Skin epidermis (tissue), 12 donors: Measurements from ENCODE around the gene COL4A2.
A peak's percentile ranks its signal among the peaks of the same experiment; 100 is the strongest.

Experiments used
- H3K27ac ChIP-seq, 21 experiments: fragments of 200-600 bp; sonication (generic) in 11 of 21; one replicate each; pipeline ENCODE4 v1.5.0; 2020; ENCODE audit warnings: mild to moderate bottlenecking in 3 of 21, inconsistent platforms in 2 of 21, moderate library complexity in 2 of 21
- H3K4me3 ChIP-seq, 7 experiments: fragments of 200-600 bp; sonication (generic) in 2 of 7; one replicate each; pipeline ENCODE4 v1.5.0; 2020; ENCODE audit warnings: inconsistent platforms in 2 of 7, mild to moderate bottlenecking in 2 of 7, moderate library complexity in 1 of 7

COL4A2 gene

GRCh38 chr13:110546378-110546777 lies 239.3 kb downstream of the COL4A2 start:
- H3K4me3 ChIP-seq: no peak overlapping the region
- H3K27ac ChIP-seq: no peak overlapping the region

GRCh38 chr13:110546926-110547325 lies 239.8 kb downstream of the COL4A2 start:
- Histone ChIP-seq H3K27ac (no peak overlapping the region), H3K4me3 (no peak overlapping the region)

DNA sequence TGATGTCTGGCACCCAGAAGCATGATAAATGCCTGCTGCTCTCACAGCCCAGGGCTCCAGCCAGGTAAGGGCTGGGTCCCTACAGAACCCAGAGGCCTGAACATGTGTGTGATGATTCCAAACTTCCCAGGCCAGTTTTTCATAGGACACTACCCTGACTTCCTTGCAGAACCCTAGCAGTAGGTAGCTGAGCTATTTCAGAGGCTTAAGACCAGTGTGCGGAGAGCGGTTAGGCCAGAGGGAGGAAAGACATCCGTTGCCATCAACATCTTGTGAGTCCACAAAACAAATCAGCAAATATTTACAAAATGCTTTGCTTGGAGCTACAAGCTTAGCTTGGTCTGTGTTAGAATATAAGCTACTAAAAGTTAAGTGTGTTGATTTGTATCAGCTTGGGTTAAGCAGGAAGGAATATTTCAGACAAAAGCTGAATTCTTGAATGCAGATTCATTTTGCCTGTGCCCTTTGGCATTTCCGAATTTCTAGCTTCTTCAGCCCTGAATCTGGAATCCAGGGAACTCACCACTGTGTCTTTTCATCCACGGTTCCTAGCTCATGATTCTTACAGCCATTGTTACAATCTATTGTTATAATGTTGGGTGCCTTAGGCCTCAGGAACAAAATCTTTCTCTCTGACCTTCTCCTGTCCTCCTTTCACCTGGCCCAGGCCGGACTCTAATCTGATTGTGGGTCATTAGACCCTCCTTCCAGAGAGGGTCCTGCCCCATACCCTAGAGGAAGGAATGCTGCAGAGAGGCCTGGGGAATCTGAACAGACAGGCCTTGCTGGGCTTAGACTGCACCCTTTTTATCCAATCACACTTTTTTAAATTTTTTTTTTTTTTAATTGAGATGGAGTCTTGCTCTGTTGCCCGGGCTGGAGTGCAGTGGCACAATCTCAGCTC lies 242.1 kb downstream of the COL4A2 start:
- H3K27ac ChIP-seq: no peak overlapping the region
- no peak overlapping the region for H3K4me3 ChIP-seq

GRCh38 chr13:110549795-110550160 lies 242.7 kb downstream of the COL4A2 start:
- H3K4me3 ChIP-seq: no peak overlapping the region
- H3K27ac ChIP-seq: no peak overlapping the region

DNA sequence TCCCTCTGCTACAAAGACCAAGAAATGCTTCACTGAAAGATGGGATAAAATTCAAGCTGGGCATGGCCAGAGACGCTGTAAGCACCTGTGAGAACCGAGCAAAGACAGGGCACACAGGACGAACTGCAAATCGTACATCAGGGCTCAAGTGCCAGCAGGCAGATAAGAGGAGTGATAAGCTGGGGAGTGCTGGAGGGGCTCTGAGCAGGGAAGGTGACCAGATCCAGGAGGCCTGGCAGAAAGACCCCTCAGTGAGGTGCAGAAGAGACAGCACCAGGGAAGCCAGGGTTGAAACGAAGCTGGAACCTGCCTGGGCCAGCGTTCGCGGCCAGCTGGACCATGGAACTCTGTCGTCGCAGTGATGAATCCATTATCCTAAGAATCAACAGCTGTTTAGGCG lies 244.2 kb downstream of the COL4A2 start:
- Histone ChIP-seq H3K4me3 (no peak overlapping the region), H3K27ac (no peak overlapping the region)

- no peak overlapping the region for H3K4me3 ChIP-seq
- no peak overlapping the region for H3K27ac ChIP-seq
These were observed 245.7 kb downstream of the COL4A2 start for GRCh38 chr13:110552767-110553166.

- Histone ChIP-seq H3K27ac (no peak overlapping the region), H3K4me3 (no peak overlapping the region)
These were observed 246.3 kb downstream of the COL4A2 start for GRCh38 chr13:110553417-110553816.

DNA sequence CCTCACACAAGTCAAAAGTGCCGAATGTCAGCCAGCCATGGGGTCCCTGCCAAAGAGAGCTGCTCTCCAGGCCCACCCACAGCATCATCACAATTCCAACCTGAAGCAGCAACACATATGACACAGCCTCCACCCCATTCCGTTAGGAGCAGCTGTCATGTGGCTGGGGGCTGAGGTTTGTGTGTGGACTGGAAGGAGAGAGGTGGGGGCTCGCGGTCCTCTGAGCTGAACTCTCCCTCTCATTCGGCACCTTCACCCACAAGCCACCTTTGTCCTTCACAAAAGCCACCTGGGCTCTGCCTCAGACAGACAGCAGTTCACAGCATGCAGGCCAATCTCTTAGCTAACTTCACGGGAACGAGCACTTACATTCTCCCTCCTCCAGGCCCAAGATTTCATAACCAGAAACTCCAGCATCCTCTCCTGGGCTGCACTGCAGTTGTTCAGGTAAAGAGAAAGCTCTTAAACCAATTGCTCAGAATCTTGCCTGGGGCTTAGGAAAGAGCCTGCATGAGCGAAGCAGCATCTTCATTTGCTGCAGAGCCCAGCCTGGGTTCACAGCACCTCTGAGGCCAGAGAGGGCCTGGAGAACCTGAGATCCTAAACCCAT lies 247.2 kb downstream of the COL4A2 start:
- Histone ChIP-seq H3K27ac (no peak overlapping the region), H3K4me3 (no peak overlapping the region)

GRCh38 chr13:110554946-110555345 lies 247.9 kb downstream of the COL4A2 start:
- H3K4me3 ChIP-seq: no peak overlapping the region
- no peak overlapping the region for H3K27ac ChIP-seq

- Histone ChIP-seq H3K27ac (no peak overlapping the region), H3K4me3 (no peak overlapping the region)
These were observed 248.6 kb downstream of the COL4A2 start for GRCh38 chr13:110555601-110556223.

- Histone ChIP-seq H3K27ac (no peak overlapping the region), H3K4me3 (no peak overlapping the region)
These were observed 249.1 kb downstream of the COL4A2 start for GRCh38 chr13:110556224-110556606.

- no peak overlapping the region for H3K27ac ChIP-seq
- no peak overlapping the region for H3K4me3 ChIP-seq
These were observed 250.0 kb downstream of the COL4A2 start for GRCh38 chr13:110557082-110557481.

GRCh38 chr13:110557610-110558305 lies 250.7 kb downstream of the COL4A2 start:
- no peak overlapping the region for H3K27ac ChIP-seq
- H3K4me3 ChIP-seq: no peak overlapping the region

DNA sequence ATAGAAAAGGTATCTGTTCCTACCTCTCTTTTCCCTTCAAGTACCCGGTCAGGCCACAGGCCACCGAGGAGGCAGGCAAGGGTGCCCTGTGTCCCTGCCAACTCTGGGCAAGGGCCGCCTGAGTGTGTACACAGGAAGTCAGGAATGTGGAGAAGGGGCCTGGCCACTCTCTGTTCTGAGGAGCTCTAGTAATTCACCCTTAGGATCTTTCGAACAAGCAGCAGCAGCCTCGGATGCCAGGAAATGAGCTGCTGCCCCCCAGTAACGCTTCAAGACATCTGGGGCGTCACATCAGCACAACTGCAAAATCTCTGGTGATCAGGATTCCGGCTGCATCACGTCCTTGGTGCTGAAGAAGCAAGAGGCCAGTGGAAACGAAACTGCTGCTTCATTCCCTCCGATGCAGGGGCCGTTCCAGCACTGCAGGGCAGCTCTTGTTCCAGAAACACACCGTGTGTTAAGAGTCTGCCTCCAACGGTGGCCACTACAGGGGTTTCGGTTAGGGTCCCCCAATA lies 252.4 kb downstream of the COL4A2 start:
- peak overlapping the region in 2 of 7 experiments; percentile 16 to 81 for H3K4me3 ChIP-seq

GRCh38 chr13:110559986-110560385 lies 252.9 kb downstream of the COL4A2 start:
- H3K27ac ChIP-seq: peak overlapping the region in 6 of 21 experiments; percentile 16 to 89 (median 77)
- peak overlapping the region in 3 of 7 experiments; percentile 16 to 81 (median 75) for H3K4me3 ChIP-seq

More for the DNA sequence above, 252.4 kb downstream of the COL4A2 start:
- peak overlapping the region in 6 of 21 experiments; percentile 16 to 89 (median 39) for H3K27ac ChIP-seq

GRCh38 chr13:110560601-110561343 lies 253.7 kb downstream of the COL4A2 start:
- H3K4me3 ChIP-seq: peak overlapping the region; percentile 55 to 81 (median 68)
- H3K27ac ChIP-seq: peak overlapping the region; percentile 51 to 89 (median 76)

DNA sequence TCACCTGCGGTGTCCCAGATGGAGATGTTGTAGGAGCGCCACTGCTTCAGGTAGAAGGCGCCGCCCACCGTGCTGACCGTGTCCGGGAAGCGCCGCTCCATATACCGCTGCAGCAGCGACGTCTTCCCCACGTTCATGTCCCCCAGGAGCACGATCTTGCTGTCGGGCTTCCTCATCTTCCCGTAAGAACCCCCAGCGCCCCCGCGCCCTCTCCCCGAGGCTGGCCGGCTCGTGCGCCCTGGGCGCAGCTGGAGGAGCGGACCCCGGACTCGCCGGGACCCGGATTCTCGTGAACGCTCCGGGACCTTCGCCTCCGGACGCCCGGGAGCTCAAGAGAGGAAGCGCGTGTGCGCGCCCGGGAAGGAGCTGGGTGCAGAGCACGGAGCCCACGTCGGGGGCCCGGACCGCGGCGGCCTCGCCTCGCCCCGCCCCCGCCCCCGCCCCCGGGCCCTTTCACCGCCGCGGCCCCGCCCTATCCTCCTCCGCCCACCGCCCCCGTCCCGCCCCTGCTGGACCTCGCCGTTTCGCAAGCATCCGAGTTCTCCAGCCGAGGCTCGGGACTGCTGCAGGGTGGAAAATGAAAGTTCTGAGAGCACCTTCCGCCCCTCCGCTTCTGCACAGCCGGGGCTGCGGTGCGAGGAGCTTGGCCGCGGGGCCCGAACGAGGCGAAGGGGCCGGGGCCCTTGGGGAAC lies 254.4 kb downstream of the COL4A2 start, which contains the start of gene RAB20:
Gene RAB20, minus strand, starts transcription at position 379 of the 692 bp plus-strand sequence. Its CDS starts 203 bp downstream, at position 176.
- Histone ChIP-seq H3K4me3 (peak within 1 kb of the TSS; percentile 55 to 81 (median 68)), H3K27ac (peak within 1 kb of the TSS; percentile 56 to 89 (median 78))

GRCh38 chr13:110562036-110562597 lies 255.0 kb downstream of the COL4A2 start:
- Histone ChIP-seq H3K27ac (peak overlapping the region in 19 of 21 experiments; percentile 18 to 89 (median 75)), H3K4me3 (peak overlapping the region; percentile 55 to 81 (median 68))
